Measurements from ENCODE around the gene TMEM62.
"Not testable (repeated sequence)": the region's sequence is repeated elsewhere in the genome, so short reads cannot be mapped to it uniquely, and the experiment has no call there.

The TMEM62 gene

DNA sequence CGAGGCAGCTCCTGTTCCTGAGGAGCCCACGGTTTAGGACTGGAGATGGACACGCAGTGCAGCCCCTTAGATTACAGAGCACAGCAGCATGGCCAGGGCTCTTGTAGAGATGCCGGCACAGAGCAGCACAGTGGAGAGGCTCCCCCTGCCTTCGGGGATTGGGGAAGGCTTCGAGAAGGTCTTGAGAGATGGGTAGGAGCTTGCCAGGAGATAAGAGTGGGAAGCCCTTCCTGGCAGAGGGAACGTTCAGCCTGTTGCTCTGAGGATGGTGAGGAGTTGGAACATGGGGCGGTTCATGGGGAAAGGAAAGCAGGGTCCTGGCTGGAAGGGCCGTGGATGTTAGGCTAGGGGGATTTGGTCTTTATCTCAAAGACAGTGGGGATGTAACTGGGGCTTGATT lies 77.4 kb downstream of the TMEM62 start:
- DNase-seq: no peak

DNA sequence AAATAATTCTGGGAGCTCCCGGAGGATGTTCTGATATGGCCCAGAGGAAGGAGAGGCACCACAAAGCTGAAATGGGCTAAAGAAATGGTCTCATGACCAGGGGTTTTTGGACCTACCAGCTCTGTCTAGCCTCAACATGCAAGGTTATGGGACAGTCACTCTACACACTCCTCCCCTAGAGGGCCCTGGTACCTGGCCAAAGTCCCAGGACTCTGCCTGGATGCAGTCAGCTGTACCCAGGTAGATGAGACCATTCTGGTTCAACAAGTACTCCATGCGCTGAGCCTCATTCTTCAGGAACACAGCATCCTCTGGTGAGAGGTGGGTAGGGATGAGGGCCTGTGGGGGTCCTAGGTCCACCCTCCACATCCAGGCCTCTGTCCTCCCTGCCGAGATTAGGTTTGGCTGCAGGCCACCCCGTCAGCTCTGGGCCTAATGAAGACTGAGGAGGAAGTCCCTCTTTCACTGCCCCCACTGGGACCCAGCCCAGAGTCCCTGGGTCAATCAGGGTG lies 77.9 kb downstream of the TMEM62 start:
- no peak for DNase-seq

DNA sequence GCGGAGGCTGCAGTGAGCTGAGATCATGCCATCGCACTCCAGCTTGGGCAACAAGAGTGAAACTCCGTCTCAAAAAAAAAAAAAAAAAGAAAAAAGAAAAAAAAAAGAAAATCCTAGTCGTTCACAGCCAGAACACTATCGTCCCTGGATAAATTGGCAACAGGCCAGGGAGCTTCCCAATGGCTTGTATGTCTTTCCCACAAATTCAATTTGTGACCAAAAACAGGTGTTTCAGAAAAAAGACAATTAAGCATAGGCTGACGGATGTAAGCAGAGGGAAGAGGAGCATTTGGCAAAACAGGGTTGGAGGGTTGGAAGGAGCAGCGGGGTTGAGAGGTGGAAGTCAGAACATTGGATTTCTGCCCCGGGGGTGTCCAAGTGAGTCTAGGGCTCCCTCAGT lies 78.9 kb downstream of the TMEM62 start:
- no peak for DNase-seq

DNA sequence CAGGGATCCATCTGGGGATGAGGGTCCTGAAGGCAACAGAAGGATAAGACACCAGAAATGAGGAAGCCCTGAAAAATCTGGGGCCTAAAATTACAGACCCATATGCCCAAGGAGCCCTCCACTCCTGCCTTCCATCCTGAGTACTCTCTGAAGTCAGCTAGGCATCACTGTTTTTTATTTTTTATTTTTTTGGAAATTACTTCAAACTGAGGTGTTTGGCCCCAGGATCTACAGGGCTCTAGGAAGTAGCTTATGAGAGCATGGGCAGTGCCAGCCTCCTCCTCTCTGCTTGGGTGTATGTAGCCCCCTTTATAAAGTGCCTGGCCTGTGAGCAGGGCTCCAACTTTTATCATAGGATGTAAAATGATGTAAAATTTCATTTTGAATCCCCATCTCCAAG lies 79.6 kb downstream of the TMEM62 start:
- no peak for DNase-seq

DNA sequence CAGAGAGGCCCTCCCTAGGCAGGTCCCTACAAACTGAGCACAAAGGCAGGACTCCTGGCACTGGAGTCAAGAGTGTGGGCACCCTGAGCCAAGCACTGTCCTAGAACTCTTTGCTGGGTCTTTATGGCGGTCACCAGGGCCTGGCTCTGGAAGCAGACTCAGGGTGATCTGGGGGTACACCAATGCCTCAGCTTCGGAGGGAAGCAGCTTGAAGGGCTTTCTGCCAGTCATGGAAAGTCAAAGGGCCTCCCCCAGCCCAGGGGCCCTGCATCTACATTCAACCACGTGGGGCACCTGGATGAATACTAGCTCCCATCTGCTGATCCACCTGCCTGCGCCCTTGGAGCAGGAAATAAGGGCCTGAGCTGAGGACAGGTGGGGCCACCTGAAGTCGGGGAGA lies 80.1 kb downstream of the TMEM62 start:
- DNase-seq: no peak

DNA sequence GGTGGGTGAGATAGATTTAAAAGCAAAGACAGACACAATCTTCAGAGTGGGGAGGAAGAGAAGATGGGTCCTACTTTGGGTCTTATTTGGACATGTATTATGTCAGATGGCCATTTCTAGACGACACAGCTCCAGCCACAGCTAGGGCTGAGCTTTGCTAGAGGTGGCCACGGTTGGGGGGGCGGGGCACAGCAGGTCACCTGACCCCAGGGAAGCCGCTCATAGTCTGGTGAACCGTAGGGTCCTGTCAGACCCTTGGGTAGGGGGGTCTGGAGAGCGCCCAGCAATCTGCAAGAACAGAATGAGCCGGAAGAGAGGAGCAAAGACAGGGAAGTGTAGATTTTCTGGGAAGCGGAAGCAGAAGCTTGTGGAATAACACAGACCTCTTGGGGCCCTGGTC lies 80.8 kb downstream of the TMEM62 start:
- DNase-seq: no peak

DNA sequence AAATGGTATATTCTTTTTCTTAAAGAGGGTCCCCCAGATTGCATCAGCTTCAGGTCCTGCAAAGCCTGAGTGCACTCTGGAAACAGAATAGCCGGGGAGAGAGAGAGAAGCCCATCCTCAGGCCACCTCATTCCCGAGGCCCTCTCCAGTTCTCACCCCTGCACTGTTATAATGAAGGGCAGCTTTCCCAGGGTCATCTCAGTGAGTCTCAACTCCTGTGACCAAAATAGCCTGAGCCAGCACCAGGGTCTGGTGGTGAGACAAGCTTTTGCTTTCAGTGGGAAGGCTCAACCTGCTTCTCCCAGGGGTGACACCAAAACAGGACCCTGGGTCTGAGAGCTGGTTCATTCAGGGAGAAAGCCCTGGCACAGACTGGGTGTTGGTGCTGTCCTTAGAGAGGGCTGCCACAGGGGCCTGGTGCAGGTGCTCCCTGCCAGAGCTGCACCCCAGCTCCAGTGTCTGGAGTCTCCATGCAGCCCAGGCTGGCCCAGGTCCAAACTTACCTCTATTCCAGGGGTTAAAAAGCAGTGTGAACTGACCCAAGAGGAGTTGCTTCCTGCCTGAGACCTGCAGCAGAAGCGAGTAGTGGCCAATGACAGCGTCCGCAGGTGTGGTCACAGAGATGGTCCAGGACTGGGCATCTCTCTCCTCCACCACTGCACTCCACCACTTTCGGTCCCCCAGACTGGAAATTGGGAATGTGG lies 81.4 kb downstream of the TMEM62 start:
- no peak for DNase-seq

DNA sequence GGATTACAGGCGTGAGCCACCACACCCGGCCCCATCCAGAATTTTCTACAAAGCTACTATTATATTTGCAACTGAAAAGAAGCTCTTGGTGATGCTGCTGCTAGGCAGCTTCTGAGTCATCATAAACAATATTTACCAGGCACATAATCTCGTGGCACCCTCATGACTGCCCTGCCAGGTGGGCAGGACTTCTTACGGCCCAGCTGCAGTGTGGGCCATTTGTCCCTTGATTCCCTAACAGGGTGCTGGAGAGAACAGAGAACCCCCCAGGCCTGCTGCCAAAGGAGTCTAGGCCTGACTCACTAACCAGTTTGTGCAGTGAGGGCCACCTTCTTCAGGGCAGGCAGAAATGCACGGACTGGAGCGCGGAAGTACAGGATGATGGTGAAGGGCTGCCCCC lies 82.6 kb downstream of the TMEM62 start:
- no peak for DNase-seq

DNA sequence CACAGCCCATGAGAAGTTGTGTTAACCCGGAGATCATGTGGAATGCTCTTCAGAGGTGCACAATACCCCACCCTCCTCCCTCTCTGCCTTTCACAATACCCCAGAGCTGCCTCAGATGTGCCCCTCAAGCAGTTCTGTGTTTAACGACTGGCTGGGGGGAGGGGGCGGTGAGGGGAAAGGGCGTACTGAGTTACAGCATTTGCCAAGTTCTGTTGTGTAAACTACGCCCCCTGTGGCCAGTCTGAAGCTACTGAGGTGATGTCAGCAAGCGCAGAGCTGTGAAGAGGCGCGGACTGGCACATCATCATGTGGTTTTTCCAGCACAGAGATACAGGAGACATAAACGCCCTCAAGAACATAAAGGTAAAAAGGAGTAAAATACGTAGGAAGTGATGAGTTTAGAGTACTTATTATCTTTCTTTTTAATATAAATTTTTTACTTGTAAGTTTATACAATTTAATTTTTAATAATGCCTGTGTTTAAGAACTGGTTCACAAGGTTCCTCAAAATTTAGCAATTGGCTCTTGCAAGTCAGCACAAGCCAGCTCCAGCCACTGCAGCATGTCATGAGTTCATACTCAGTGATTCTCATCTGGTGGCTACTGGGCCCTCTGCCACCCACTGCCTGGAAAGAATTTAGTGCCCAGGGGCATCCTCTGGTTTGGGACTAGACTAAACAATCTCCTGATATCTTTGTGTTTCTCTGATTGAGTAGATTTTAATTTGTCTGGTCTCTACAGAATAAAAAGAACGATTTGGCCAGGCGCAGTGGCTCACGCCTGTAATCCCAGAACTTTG lies 85.7 kb downstream of the TMEM62 start:
- no peak for DNase-seq

DNA sequence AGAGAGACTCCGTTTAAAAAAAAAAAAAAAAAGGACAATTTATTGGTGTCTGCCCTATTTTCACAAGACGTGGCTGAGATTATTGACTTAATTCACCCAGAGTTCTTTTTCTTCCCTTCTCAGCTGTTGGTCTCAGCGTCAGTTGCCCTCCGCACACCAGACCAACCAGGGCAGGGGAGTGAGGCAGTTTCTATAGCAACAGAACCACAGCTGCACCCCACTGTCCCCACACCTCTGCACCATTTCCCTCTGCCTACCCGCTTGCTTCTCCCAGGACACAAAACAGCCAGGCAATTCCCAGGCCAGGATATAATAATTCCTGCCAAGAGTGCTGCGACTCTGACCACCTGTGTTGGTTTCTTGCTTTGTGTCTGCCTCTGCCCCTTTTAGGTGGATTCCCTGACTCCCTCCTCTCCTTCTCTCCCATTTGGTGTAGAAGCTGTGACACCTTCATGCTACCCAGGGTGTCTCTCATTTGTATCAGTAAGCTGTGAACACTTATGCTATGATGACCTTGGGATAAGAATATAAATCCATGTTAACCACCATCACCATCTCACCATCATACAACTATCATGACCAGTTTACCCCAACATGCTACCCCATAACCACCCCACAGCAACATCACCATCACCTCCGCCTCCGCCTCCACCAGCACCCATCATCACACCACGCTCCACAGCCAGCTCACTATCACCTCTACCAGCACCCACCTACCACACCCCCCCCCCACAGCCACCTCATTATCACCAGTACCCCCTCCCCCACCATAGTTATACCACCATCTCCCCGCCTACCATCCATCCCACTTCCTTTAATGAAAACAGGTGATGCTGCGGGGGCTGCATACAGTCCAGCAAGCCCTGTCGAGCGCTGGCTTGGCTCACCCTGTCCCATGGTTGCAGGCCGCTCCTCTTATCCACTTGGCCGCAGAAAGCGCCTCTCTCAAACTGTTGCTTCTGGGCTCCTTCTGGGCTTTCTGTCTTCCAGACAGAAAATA lies 86.8 kb downstream of the TMEM62 start:
- no peak for DNase-seq

DNA sequence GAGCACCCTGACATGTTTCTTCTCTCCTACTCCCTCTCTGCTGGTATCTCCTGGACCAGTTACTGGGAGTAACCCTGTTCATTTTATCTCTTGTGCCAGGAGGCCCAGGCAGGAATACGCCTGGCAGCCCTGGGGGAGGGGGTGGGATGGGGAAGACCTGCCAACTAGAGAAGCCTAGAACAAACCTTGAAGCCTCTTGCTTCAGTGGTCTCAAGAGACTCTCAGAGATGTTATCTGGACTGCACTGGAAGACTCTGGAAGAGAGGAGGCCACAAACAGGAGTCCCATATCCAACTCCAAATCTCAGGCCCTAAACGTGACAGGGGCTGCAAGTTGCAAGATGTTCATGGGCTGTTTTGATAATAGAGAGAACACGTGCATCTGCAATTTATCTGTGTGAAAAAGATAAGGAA lies 87.6 kb downstream of the TMEM62 start, which contains the start of gene EPB42:
Gene EPB42, minus strand, starts transcription at position 28 of the 413 bp plus-strand sequence. CDS start 193 bp downstream, outside the sequence.
- no peak for DNase-seq

DNA sequence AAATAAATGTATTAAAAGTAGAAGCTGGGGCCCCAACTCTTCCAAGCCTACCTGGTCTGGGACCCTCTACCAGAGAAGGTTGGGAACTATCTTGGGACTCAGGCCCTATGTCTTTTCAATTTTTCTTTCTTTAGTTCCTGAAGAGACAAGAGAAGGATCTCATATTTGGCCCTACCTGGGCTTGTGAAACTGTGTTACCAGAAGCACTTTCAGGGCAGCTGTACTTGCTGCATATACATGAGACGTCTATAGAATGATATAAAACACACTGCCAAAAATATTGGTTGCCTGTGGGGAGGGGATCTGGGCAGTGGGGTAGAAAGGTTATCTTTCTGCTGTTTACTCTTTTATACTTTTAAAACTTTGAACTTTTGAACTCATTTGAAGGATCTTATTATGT lies 88.0 kb downstream of the TMEM62 start:
- no peak for DNase-seq

DNA sequence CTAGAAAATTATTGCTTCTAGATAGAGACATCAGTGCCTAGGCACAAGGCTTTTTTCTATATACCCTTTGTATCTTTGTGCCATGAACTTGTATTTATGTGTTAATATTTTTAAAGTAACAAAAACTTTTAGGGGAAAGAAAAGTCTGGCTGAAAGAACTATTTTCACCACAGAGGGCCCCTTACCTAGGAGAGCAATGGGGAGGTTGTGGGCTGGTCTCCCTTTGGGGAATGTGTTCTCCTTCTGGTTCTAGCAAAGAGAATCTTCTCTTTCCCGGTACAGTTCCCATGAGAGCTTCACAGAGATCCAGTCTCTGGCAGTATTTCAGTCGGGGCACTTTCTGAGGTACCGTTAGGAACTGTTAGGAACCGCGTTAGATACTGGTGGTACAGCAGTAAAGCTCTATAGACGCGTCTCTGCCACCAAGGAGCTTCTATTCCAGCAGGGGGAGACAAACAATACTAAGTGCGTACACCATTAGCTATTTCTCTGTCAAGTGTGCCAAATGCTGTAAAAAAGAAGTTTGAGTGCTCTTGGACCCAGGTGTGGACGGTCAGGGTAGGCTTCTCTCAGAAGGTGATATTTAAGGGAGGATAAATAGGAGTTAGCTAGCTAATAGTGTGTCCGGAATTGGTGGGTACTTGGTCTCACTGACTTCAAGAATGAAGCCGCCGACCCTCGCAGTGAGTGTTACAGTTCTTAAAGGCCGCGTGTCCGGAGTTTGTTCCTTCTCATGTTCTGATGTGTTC lies 92.0 kb downstream of the TMEM62 start:
- no peak for DNase-seq

DNA sequence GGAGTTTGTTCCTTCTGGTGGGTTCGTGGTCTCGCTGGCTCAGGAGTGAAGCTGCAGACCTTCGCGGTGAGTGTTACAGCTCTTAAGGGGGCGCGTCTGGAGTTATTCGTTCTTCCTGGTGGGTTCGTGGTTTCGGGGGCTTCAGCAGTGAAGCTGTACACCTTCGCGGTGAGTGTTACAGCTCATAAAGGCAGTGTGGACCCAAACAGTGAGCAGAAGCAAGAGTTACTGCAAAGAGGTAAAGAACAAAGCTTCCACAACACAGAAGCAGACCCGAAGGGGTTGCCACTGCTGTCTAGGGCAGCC lies 92.5 kb downstream of the TMEM62 start:
- DNase-seq: not testable (repeated sequence)

DNA sequence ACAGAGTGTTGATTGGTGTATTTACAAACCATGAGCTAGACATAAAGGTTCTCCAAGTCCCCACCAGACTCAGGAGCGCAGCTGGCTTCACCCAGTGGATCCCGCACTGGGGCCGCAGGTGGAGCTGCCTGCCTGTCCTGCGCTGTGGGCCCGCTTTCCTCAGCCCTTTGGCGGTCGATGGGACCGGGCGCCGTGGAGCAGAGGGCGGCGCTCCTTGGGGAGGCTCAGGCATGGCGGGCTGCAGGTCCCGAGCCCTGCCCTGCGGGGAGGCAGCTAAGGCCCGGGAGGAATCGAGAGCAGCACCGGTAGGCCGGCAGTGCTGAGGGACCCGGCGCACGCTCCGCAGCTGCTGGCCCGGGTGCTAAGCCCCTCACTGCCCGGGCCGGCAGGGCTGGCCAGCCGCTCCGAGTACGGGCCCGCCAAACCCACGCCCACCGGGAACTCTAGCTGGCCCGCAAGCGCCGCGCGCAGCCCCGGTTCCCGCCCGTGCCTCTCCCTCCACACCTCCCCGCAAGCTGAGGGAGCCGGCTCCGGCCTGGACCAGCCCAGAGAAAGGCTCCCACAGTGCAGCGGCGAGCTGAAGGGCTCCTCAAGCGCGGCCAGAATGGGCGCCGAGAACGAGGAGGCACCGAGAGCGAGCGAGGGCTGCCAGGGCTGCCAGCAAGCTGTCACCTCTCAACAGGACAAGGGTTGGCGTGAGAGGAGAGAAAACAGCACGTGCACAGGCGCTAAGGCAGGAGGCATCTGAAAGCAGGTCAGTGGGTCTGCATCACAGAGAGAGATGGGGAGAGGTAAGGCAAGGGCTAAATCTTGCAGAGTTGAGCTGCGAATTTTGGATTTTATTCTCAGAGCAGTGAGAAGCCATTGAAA lies 93.3 kb downstream of the TMEM62 start:
- DNase-seq: no peak

DNA sequence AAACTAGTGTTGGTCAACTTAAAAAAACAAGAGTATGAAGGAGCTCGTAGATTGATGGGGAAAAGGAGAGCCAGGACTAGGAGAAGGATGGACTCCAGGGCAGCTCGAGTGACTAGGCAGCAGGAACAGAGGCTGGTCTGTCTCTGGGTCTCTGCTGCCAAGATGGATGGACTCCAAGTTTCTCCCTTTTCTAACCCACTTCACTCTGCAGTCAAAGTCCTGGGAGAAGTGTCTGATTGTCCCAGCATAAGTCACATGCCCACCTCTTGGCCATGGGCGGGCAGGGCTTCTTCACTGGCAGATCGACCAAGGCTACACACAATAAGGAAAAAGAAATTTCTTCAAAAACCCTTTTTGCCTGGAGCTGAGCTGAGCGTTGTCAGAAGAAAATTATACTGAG lies 96.6 kb downstream of the TMEM62 start:
- DNase-seq: no peak

DNA sequence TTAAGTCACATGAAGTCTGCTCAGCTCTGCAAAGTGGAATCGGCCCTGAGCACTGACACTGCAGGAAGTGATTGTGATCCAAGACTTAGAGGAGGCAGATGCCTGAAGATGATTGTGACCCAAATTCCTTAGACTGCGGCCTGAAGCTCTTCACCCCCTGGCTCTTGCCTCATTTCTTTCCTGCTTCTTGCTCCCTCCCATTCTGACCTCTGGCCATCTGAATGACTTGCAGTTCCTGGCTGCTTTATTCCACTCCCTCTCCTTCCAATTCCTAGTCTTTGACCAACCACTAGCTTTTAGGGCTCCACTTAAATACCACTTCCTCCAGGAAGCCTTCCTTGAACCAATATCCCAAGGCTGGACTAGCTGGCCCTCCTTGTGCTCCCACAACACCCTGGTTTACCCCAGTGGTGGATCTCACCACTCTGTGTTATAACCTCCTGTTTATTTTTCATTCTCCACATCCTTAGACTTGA lies 97.3 kb downstream of the TMEM62 start:
- DNase-seq: no peak

DNA sequence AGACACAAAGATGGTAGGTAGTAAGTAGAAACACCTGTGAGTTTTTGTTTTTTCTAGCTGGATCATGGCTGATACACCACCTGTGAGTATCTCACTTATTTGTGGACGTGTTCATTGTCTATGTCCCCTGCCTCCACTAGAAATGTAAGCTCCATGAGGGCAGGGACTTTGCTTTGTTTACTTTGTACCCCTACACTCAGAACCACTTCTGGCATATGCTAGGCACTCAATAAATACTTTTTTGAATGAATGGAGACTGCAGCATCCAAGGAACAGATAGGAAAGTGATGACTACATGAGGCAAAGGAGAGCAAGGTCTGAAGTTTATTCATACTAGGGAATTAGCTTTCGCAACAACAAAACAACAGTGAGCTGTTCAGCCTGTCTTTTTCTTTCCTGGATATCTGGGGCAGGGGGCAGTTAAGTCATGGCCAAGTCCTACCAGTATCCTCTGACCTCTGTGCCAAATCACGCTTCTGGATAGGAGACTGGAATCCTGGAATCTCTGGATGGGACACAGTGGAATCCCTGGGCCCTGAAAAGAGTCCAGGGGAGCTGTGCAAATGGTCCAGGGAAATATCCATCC lies 99.0 kb downstream of the TMEM62 start:
- DNase-seq: no peak

All from NCI-H1417 treated with DMSO at 0.1 percent for 48 hours (cell line).